Measurements from ENCODE around the gene SOSTDC1.
A peak's percentile ranks its signal among the peaks of the same experiment; 100 is the strongest.

Gene SOSTDC1

DNA sequence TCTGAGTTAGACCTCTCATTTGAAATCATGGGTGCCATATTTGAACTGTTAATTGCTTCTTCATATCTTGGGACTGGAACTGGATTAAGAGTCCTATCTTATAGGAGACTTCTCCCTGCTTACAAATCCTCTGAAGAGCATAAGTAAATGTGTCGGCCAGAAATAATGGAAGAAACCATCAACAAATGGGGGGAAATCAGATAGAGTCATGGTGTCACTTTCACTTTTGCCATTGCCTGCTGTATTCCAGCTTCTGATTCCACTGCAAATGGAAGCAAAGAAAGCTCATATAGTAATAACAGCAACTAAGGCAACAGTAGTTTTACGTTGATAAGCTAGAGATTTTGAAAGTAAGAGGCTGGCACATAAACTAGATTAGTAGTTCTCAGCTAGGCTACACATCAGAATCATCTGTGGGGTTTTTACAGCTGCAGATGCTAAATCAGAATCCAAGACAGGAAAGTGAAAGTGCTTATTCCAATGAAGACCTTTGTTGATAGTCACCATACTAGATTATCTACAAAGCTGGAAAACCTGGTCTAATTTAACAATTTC, 31.9 kb downstream of the SOSTDC1 start:
- Mint-ChIP-seq H3K4me3 (no peak overlapping the region), H3K9me3 (no peaks in the 10 kb centered on the region), H3K4me1 (peaks cover 6% of the 10 kb centered on the region), H3K27ac (no peak overlapping the region), H3K27me3 (no peaks in the 10 kb centered on the region)
- DNase-seq (no peak), ATAC-seq (no peak)

DNA sequence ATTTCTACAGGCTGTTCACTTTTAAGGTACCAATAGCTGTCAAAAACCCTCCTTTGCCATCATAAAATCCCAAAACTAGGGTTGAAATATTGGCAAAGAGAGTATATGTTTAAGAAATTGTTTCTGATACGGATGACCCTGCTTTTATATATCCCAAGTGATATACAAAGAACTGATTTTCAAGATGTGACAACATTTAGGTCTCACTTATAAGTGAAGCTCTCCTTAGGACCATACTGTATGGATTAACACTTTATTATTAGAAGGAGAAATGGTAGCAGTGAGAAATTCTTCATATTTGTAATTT, 33.2 kb downstream of the SOSTDC1 start:
- H3K4me3 Mint-ChIP-seq: no peak overlapping the region
- no peaks in the 10 kb centered on the region for H3K9me3 Mint-ChIP-seq
- ATAC-seq (no peak), DNase-seq (no peak)
- H3K4me1 Mint-ChIP-seq: peaks cover 6% of the 10 kb centered on the region
- H3K27me3 Mint-ChIP-seq: no peaks in the 10 kb centered on the region
- no peak overlapping the region for H3K27ac Mint-ChIP-seq

DNA sequence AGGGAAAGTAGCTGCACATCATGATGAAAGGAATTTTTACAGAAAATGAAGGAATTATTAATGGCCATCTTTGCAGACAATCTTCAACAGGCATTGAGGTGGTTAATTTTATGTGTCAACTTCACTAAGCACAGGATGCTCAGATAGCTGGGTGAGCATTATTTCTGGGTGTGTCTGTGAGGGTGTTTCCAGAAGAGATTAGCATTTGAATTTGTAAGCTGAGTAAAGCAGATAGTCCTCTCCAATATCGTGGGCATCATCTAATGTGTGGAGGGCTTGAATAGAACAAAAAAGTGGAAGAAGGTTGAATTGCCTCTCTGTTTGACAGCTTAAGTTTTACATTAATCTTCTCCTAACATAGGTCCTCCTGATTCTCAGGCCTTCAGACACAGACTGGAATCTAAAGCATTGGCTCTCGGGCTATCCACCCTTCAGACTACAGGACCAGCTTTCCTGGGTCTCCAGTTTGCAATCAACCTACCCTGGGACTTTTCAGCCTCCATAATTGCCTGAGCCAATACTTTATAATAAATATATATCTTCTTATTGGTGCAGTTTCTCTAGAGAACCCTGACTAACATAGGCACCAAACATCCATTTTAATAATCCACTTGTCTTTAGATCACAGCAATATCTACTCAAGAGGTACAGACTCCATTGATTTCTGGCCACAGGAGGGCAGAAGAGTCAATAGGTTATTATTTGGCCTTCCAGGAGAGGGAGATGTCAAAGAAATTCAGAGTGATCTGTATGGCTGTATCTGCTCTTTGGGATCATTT, 33.7 kb downstream of the SOSTDC1 start:
- Mint-ChIP-seq H3K9me3 (no peaks in the 10 kb centered on the region), H3K4me3 (no peak overlapping the region), H3K4me1 (peaks cover 6% of the 10 kb centered on the region), H3K27me3 (no peaks in the 10 kb centered on the region), H3K27ac (no peak overlapping the region)
- DNase-seq (peak in 1 of 2 donors; percentile 20), ATAC-seq (peak; percentile 73)

DNA sequence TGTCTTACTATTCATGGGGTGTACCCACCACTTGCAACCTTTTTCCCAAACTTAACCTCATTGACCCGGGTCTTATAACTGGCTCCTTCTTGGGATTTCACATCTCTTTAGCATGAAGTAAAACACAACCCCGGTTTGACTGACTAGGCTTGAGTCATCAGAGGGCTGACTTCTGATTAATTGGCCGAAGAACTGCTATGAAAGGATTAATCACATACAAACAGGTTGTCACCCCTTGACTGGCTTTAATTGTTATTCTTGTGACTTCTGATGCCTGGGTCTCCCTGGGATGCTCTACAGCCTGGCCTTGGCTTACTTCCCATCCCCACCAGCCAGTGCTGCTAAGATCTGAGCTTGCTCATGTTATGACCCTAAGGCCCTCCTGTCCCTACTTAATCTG, 35.4 kb downstream of the SOSTDC1 start:
- Mint-ChIP-seq H3K27me3 (no peaks in the 10 kb centered on the region), H3K27ac (no peak overlapping the region), H3K4me3 (no peak overlapping the region), H3K4me1 (peaks cover 6% of the 10 kb centered on the region), H3K9me3 (no peaks in the 10 kb centered on the region)
- DNase-seq: no peak
- ATAC-seq: no peak

DNA sequence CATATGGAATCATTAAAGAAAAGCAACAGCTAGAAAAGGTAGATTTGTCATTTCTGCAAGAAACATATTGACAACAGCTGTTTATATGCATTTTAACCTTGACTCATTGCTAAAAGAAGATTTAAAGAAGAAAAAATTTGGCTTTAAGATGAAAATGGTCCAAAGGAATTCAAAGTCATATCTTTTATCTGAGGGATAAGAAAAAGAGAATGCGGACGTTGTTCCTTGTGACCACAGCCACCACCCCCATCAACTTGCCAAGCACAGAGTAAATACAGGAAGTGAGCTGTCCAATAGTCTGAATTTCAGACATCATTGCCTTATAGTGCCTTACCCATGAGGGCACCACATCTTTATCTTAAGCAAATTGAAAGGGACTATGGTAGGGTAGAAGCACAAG, 36.9 kb downstream of the SOSTDC1 start:
- Mint-ChIP-seq H3K27ac (no peak overlapping the region), H3K9me3 (no peaks in the 10 kb centered on the region), H3K4me1 (peaks cover 3% of the 10 kb centered on the region), H3K4me3 (no peak overlapping the region), H3K27me3 (no peaks in the 10 kb centered on the region)
- ATAC-seq: no peak
- no peak for DNase-seq

DNA sequence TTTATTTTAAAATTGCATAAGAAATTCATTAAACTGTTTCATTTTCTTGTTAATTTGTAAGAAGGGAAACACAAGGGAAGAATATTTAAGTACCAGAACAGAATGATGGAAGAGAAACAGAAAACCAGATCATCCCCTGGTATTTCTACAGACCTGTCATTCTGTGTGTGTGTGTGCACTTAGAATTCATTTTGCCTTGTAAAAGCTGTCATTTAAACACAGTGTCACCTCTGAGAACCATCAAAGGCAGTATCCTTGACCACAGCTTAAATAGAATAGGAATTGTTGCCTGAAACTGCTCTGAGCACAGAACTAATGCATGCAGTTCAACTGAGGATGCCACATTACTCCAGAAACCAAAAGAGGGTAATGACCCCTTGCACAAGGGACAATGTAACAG, 37.4 kb downstream of the SOSTDC1 start:
- Mint-ChIP-seq H3K27me3 (no peaks in the 10 kb centered on the region), H3K9me3 (no peaks in the 10 kb centered on the region), H3K4me1 (no peaks in the 10 kb centered on the region), H3K27ac (no peak overlapping the region), H3K4me3 (no peak overlapping the region)
- ATAC-seq (no peak), DNase-seq (no peak)

DNA sequence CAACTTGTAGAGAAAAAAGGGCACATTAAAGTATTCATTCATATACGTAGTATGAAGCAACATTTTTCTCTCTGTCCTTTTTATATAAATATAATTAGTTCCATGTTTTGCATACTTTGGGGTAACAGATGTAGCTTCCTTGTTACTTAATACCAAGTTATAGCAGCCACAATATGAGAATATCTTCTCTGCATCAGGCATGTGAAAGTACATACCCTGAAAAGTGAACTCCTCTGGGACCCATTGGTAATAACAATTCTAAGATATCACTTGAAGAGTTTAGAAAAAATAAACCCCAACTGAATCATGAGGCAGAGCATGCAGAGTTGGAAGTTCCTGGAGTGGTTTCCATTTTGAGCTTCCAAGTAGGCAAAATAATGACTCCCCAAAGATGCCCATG, 41.8 kb downstream of the SOSTDC1 start:
- no peak overlapping the region for H3K27ac Mint-ChIP-seq
- ATAC-seq: no peak
- H3K4me1 Mint-ChIP-seq: peaks cover 24% of the 10 kb centered on the region
- no peaks in the 10 kb centered on the region for H3K27me3 Mint-ChIP-seq
- no peak overlapping the region for H3K4me3 Mint-ChIP-seq
- no peak for DNase-seq
- no peaks in the 10 kb centered on the region for H3K9me3 Mint-ChIP-seq

DNA sequence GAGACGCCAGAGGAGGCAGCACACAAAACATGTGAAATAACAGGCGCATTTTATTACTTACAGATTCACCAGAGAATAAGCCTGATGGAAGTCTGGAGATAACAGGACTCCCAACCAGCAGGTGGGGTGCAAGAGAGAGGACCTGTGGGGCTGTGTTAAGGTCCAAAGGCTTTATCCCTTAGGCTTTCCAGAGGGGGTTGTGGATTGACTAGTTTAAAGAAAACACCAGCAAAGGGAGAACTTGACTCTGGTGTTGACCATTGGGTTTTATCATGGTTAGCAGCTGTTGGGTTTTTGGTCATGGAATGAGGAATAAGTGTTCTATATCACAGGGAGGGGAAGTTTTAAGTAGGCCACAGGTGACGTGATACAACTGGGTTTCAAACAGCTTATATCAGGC, 42.6 kb downstream of the SOSTDC1 start:
- Mint-ChIP-seq H3K9me3 (peaks cover 0 to 7% of the 10 kb centered on the region in 2 donors), H3K27me3 (no peaks in the 10 kb centered on the region), H3K4me1 (peaks cover 24% of the 10 kb centered on the region), H3K4me3 (peak overlapping the region in 1 of 2 donors; percentile 12), H3K27ac (no peak overlapping the region)
- no peak for DNase-seq
- ATAC-seq: no peak

DNA sequence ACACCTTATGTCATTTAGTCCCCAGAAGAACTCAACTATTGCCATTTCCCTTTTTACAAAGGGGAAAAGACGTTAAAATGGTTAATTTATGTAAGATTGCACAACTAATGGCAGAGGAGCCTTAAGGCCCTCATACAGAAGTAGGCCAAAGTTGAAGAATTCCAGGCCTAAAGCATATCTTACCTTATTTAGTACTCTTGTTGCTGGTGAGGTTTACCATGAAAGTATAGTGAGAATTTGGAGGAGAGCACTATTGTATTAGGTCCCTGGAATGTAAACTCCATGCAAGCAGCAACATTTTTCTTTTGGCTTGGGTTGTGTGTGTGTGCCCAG, 43.5 kb downstream of the SOSTDC1 start:
- Mint-ChIP-seq H3K27ac (peak overlapping the region in 1 of 2 donors; percentile 91), H3K4me1 (peaks cover 26% of the 10 kb centered on the region), H3K9me3 (peaks cover 0 to 7% of the 10 kb centered on the region in 2 donors), H3K27me3 (no peaks in the 10 kb centered on the region), H3K4me3 (peak overlapping the region; percentile 76 to 81)
- no peak for ATAC-seq
- no peak for DNase-seq

DNA sequence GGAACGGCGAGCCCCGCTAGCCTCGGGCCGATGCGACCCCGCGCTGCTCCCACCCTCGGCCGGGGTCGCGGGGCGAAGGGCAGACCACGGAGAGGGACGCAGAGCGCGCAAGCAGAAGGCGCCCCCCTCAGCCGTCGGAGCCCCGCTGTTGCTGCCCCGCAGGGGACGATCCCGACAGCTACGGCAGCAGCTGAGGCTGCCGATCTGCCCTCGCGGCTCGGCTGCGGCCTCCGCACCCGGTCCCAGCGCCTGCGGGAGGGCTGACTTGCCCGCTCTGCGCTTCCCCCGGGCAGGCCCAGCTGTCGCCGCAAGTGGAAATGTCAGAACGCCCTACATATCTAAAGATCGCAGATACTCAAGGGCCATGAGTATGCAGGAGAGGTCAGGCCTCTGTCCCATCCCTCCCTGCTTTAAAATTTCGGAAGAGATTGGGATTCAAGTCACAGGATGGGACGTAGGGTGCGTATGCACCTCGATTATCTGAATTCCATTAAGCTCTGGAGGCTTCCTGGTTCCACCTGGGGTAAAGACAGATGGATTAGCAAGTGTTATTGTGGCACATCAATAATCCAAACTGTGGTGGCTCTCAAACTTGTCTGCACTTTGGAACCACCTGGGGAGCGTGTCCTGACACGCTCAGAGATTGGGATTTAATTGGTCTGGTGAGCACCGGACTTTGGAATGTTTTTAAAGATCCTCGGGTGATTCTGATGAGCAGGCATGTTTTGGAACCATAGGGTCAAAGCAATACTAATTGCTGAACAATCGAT, 44.0 kb downstream of the SOSTDC1 start, which contains the start of gene CRPPA:
Gene CRPPA (minus strand): TSS at position 206 of the 770 bp plus-strand sequence. CDS start 216 bp downstream, outside the sequence.
- peak in 1 of 2 donors; percentile 65 for DNase-seq
- Mint-ChIP-seq H3K27me3 (no peaks in the 10 kb centered on the region), H3K4me1 (peaks cover 30% of the 10 kb centered on the region)

DNA sequence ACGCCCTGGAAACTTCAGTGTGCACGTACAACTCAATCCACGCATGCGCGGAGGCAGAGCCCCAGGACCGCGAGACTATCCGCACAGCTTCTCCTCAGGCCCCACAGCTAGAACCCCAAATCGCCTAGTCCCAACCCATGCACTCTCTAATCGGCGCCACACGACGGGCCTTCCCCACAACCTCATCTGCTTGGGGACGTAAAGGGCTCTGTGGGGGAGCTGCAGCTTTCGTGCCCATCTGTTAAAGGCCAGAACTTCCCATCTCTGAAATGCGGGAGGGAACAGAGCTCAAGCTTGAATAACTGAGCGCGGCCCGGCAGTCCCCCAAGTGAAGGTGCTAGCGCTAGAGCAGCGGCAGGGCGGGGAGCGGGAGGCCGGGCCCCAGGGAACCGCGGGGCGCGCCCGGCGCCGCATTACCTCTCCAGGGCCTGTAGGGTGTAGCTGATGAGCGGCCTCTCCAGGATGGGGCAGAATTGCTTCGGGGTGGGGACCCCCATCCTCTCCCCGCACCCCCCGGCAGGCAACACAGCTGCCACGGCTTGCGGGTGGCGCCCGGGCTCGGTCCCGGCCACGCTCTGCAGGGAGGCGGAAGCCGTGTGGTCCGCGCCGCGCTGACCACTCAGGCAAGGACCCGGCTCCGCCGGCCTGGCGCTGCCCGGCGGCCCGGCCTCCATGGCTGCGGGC, 44.7 kb downstream of the SOSTDC1 start:
- ATAC-seq (peak; percentile 94), DNase-seq (peak; percentile 89 to 92)
- H3K9me3 Mint-ChIP-seq: peaks cover 0 to 7% of the 10 kb centered on the region in 2 donors

More for the DNA sequence above, 44.0 kb downstream of the SOSTDC1 start, which contains the start of gene CRPPA:
- ATAC-seq: peak; percentile 47
- H3K4me3 Mint-ChIP-seq: peak within 1 kb of the TSS; percentile 84 to 90
- H3K27ac Mint-ChIP-seq: peak within 1 kb of the TSS; percentile 97 to 99
- peaks cover 0 to 7% of the 10 kb centered on the region in 2 donors for H3K9me3 Mint-ChIP-seq

DNA sequence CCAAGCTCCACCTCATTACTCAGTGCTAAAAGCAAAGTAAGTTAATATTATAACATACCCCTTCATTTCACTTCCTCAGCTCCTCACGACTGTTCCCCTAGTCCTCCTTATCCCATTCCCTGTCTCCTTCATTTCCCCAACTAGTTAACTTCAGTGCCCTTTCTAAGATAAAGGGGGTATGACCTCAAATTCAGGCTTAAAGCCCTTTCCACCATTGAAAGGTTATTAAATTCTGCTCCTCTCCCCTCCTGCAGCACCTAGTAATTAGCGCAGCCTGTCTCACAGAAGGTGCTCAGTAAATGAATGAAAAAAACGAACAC, 45.2 kb downstream of the SOSTDC1 start:
- Mint-ChIP-seq H3K27me3 (no peaks in the 10 kb centered on the region), H3K9me3 (peaks cover 0 to 7% of the 10 kb centered on the region in 2 donors), H3K4me3 (peak overlapping the region; percentile 84 to 90), H3K27ac (peak overlapping the region; percentile 97 to 99), H3K4me1 (peaks cover 30% of the 10 kb centered on the region)
- ATAC-seq (no peak), DNase-seq (no peak)

More for the DNA sequence above, 44.7 kb downstream of the SOSTDC1 start:
- Mint-ChIP-seq H3K27me3 (no peaks in the 10 kb centered on the region), H3K4me1 (peaks cover 30% of the 10 kb centered on the region), H3K4me3 (peak overlapping the region; percentile 84 to 90), H3K27ac (peak overlapping the region; percentile 97 to 99)

DNA sequence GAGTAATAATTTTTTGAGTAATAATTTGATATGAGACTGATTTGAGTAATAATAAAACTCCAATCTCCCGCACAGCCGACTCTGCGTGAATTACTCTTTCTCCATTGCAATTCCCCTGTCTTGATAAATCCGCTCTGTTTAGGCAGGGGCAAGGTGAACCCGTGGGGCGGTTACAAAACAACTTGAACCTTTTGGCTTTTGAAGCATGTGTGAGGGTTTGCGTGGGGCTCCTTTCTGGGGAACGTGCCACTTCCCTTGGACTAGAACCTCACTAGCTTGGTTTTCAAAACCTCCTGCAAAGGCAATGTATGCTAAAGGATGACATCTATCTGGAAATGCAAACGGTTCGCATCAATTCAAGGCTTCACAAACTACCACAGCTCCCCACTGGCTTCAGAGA, 45.7 kb downstream of the SOSTDC1 start:
- Mint-ChIP-seq H3K27ac (peak overlapping the region in 1 of 2 donors; percentile 97), H3K4me3 (peak overlapping the region; percentile 84 to 90), H3K4me1 (peaks cover 30% of the 10 kb centered on the region), H3K9me3 (peaks cover 0 to 7% of the 10 kb centered on the region in 2 donors), H3K27me3 (no peaks in the 10 kb centered on the region)
- no peak for DNase-seq
- no peak for ATAC-seq

DNA sequence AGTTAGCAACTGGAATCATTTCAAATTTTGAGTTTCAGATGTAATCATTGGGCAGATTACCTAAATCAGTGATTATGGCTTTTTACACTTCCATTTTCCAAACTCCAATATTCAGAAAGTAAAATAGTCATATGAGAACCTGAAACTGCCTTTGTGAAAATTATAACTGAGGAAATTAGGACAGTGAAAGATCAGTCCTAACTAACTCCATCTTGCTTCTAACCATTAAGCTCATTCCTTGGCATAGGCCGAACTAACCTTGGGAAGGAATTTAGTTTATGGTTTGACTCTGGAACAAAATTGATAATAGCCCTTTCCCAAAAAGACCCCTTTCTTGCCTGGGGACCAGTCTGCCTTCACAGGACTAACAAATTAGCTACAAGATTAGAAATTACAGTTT, 46.4 kb downstream of the SOSTDC1 start:
- H3K4me3 Mint-ChIP-seq: peak overlapping the region in 1 of 2 donors; percentile 56
- DNase-seq (no peak), ATAC-seq (no peak)
- H3K4me1 Mint-ChIP-seq: peaks cover 30% of the 10 kb centered on the region
- H3K27ac Mint-ChIP-seq: no peak overlapping the region
- no peaks in the 10 kb centered on the region for H3K27me3 Mint-ChIP-seq
- peaks cover 0 to 7% of the 10 kb centered on the region in 2 donors for H3K9me3 Mint-ChIP-seq

DNA sequence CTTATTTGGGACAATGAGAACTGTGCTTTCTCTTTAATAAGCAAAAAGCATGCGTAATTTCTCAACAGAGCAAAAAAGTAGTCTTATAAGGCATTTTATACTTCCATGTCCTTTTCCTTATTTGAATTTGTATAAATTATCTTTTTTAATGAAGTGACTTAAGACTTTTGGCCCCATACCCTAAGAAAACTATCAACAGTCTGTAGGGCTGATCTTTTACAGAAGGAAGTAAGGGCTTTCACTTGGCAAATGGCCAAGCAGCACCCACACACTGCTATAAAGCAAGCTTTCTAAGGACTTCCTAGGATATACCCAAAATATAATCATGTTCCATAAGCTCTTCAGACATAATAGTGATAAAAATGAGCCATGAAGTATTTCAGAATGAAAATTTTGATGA, 47.6 kb downstream of the SOSTDC1 start:
- ATAC-seq (no peak), DNase-seq (no peak)
- Mint-ChIP-seq H3K27ac (no peak overlapping the region), H3K4me1 (peaks cover 30% of the 10 kb centered on the region), H3K27me3 (no peaks in the 10 kb centered on the region), H3K9me3 (peaks cover 0 to 7% of the 10 kb centered on the region in 2 donors), H3K4me3 (no peak overlapping the region)
